NCI-H2196 (cell line): ENCODE measurements around the gene GPBP1.

ENCODE experiments used
- DNase-seq: peaks from one replicate; lab custom pipeline; 2025; ENCODE audit not compliant: unreplicated experiment; lab: John Stamatoyannopoulos, UW

GPBP1 gene

GRCh38 chr5:57209316-57210040, 35.6 kb downstream of the GPBP1 start:
- DNase-seq = no peak

GRCh38 chr5:57210633-57211032, 36.8 kb downstream of the GPBP1 start:
- DNase-seq = no peak

- no peak for DNase-seq
Observed at GRCh38 chr5:57211039-57211438, 37.2 kb downstream of the GPBP1 start.

- no peak for DNase-seq
Observed at GRCh38 chr5:57215629-57216195, 41.9 kb downstream of the GPBP1 start.

GRCh38 chr5:57216714-57217113, 42.9 kb downstream of the GPBP1 start:
- no peak for DNase-seq

GRCh38 chr5:57219386-57219785, 45.5 kb downstream of the GPBP1 start:
- DNase-seq = no peak

GRCh38 chr5:57221049-57221568, 47.2 kb downstream of the GPBP1 start:
- DNase-seq = peak; percentile 29

GRCh38 chr5:57225553-57225952, 51.7 kb downstream of the GPBP1 start:
- DNase-seq = no peak

- DNase-seq = no peak
Observed at GRCh38 chr5:57229313-57229712, 55.5 kb downstream of the GPBP1 start.

GRCh38 chr5:57231607-57232006, 57.7 kb downstream of the GPBP1 start:
- no peak for DNase-seq

GRCh38 chr5:57232293-57233033, 58.6 kb downstream of the GPBP1 start:
- DNase-seq = no peak

GRCh38 chr5:57243286-57244137, 69.7 kb downstream of the GPBP1 start:
- no peak for DNase-seq

- DNase-seq = no peak
Observed at GRCh38 chr5:57244331-57244730, 70.5 kb downstream of the GPBP1 start.

GRCh38 chr5:57246426-57246825, 72.6 kb downstream of the GPBP1 start:
- no peak for DNase-seq

- DNase-seq = no peak
Observed at GRCh38 chr5:57247765-57248164, 73.9 kb downstream of the GPBP1 start.

- DNase-seq = no peak
Observed at GRCh38 chr5:57249265-57249874, 75.5 kb downstream of the GPBP1 start.

- DNase-seq = no peak
Observed at GRCh38 chr5:57258052-57258451, 84.2 kb downstream of the GPBP1 start.

- DNase-seq = no peak
Observed at GRCh38 chr5:57258943-57259342, 85.1 kb downstream of the GPBP1 start.

- DNase-seq = no peak
Observed at GRCh38 chr5:57259704-57260103, 85.8 kb downstream of the GPBP1 start.

GRCh38 chr5:57262541-57262940, 88.7 kb downstream of the GPBP1 start:
- no peak for DNase-seq

- no peak for DNase-seq
Observed at GRCh38 chr5:57267805-57268204, 93.9 kb downstream of the GPBP1 start.
